HEK293 (cell line): ENCODE measurements around the gene DUSP6.

Experiments
- ATF2 ChIP-seq: fragments of 450-650 bp; formaldehyde crosslinking; IDR thresholded peaks from 2 replicates; pipeline ENCODE4 v1.5.1; 2016; ENCODE audit warnings: missing biosample characterization, missing genetic modification characterization, low read depth
- BCL11B ChIP-seq: fragments of 450-650 bp; formaldehyde crosslinking; IDR thresholded peaks from 2 replicates; pipeline ENCODE4 v1.5.1; 2016; ENCODE audit warnings: low read depth, missing biosample characterization, missing genetic modification characterization
- CTCF ChIP-seq: fragments of 450-650 bp; formaldehyde crosslinking; IDR thresholded peaks from 2 replicates; pipeline ENCODE4 v1.5.1; 2016; ENCODE audit warnings: missing biosample characterization, missing genetic modification characterization
- EGR2 ChIP-seq: fragments of 450-650 bp; formaldehyde crosslinking; IDR thresholded peaks from 2 replicates; pipeline ENCODE4 v1.5.1; 2016; ENCODE audit warnings: low read depth, missing biosample characterization, missing genetic modification characterization
- FEZF1 ChIP-seq: fragments of 450-650 bp; formaldehyde crosslinking; IDR thresholded peaks from 2 replicates; pipeline ENCODE4 v1.5.1; 2016; ENCODE audit warnings: missing biosample characterization, missing genetic modification characterization
- IKZF3 ChIP-seq: fragments of 450-650 bp; IDR thresholded peaks from 2 replicates; pipeline ENCODE4 v1.5.0; 2018; ENCODE audit warnings: missing biosample characterization, mild to moderate bottlenecking, missing genetic modification characterization, moderate library complexity
- KLF10 ChIP-seq: fragments of 450-650 bp; IDR thresholded peaks from 2 replicates; pipeline ENCODE4 v1.5.1; 2018; ENCODE audit warnings: missing biosample characterization, mild to moderate bottlenecking, missing genetic modification characterization
- KLF16 ChIP-seq: fragments of 450-650 bp; formaldehyde crosslinking; IDR thresholded peaks from 2 replicates; pipeline ENCODE4 v1.5.1; 2017; ENCODE audit warnings: missing biosample characterization, missing genetic modification characterization
- KLF9 ChIP-seq: fragments of 450-650 bp; formaldehyde crosslinking; IDR thresholded peaks from 2 replicates; pipeline ENCODE4 v1.5.1; 2016; ENCODE audit warnings: missing biosample characterization, missing genetic modification characterization, low read depth
- SP3 ChIP-seq: fragments of 450-650 bp; formaldehyde crosslinking; IDR thresholded peaks from 2 replicates; pipeline ENCODE4 v1.5.1; 2016; ENCODE audit warnings: missing biosample characterization, missing genetic modification characterization
- SP7 ChIP-seq: fragments of 450-650 bp; formaldehyde crosslinking; IDR thresholded peaks from 2 replicates; pipeline ENCODE4 v1.5.1; 2016; ENCODE audit warnings: missing biosample characterization, missing genetic modification characterization
- ZBTB1 ChIP-seq: fragments of 450-650 bp; formaldehyde crosslinking; IDR thresholded peaks from 2 replicates; pipeline ENCODE4 v1.5.1; 2016; ENCODE audit warnings: missing biosample characterization, missing genetic modification characterization
- ZBTB10 ChIP-seq: fragments of 450-650 bp; formaldehyde crosslinking; IDR thresholded peaks from 2 replicates; pipeline ENCODE4 v1.5.1; 2016; ENCODE audit warnings: missing biosample characterization, missing genetic modification characterization
- ZBTB11 ChIP-seq: fragments of 450-650 bp; formaldehyde crosslinking; conservative IDR thresholded peaks from 2 replicates; pipeline ENCODE4 v1.5.1; 2016; ENCODE audit warnings: low read depth, missing biosample characterization, missing genetic modification characterization
- ZBTB17 ChIP-seq: fragments of 450-650 bp; formaldehyde crosslinking; IDR thresholded peaks from 2 replicates; pipeline ENCODE4 v1.5.1; 2016; ENCODE audit warnings: missing biosample characterization, missing genetic modification characterization
- ZBTB26 ChIP-seq: fragments of 450-650 bp; formaldehyde crosslinking; optimal IDR thresholded peaks from 2 replicates; pipeline ENCODE3; 2016; ENCODE audit warnings: missing biosample characterization, mild to moderate bottlenecking, missing genetic modification characterization
- ZFP37 ChIP-seq: fragments of 450-650 bp; formaldehyde crosslinking; IDR thresholded peaks from 2 replicates; pipeline ENCODE4 v1.5.1; 2016; ENCODE audit warnings: missing biosample characterization, missing genetic modification characterization
- ZNF335 ChIP-seq: fragments of 450-650 bp; formaldehyde crosslinking; conservative IDR thresholded peaks from 2 replicates; pipeline ENCODE4 v1.5.1; 2016; ENCODE audit warnings: missing biosample characterization, missing genetic modification characterization
- ZNF561 ChIP-seq: fragments of 450-650 bp; IDR thresholded peaks from 2 replicates; pipeline ENCODE4 v1.5.1; 2018; ENCODE audit warnings: missing biosample characterization, missing genetic modification characterization, borderline replicate concordance
- ZNF596 ChIP-seq: fragments of 450-650 bp; IDR thresholded peaks from 2 replicates; pipeline ENCODE4 v1.5.0; 2018; ENCODE audit warnings: missing biosample characterization, mild to moderate bottlenecking, missing genetic modification characterization, moderate library complexity
- ZNF600 ChIP-seq: fragments of 450-650 bp; formaldehyde crosslinking; IDR thresholded peaks from 2 replicates; pipeline ENCODE4 v1.5.1; 2016; ENCODE audit warnings: missing biosample characterization, missing genetic modification characterization
- ZNF692 ChIP-seq: fragments of 450-650 bp; formaldehyde crosslinking; IDR thresholded peaks from 2 replicates; pipeline ENCODE4 v1.5.1; 2016; ENCODE audit warnings: missing biosample characterization, missing genetic modification characterization
- ZNF707 ChIP-seq: fragments of 450-650 bp; formaldehyde crosslinking; IDR thresholded peaks from 2 replicates; pipeline ENCODE4 v1.5.1; 2016; ENCODE audit warnings: missing biosample characterization, missing genetic modification characterization
- ZNF777 ChIP-seq: fragments of 450-650 bp; formaldehyde crosslinking; IDR thresholded peaks from 2 replicates; pipeline ENCODE4 v1.5.1; 2017; ENCODE audit warnings: missing biosample characterization, missing genetic modification characterization, borderline replicate concordance

The DUSP6 gene

GRCh38 chr12:89353823-89354611 lies 1.7 kb upstream of the DUSP6 start (continued):
- TF ChIP-seq ZBTB10 (tag by site-specific recombination) (peak; percentile 10; the same call in 1 of the 2 replicates), ZNF707 (tag by site-specific recombination) (no peak), ZBTB17 (peak; percentile 79), ZNF777 (tag by site-specific recombination) (peak; percentile 48; the same call in 1 of the 2 replicates), FEZF1 (tag by site-specific recombination) (peak; percentile 46; the same call in 1 of the 2 replicates), ZNF600 (peak; percentile 51; the same call in 1 of the 2 replicates), BCL11B (tag by site-specific recombination) (0 out of 2 replicates have a peak, but pooled peaks have one; percentile 27), SP3 (tag by site-specific recombination) (peak; percentile 65), KLF10 (tag by site-specific recombination) (0 out of 2 replicates have a peak, but pooled peaks have one; percentile 39), EGR2 (peak; percentile 97), ATF2 (tag by site-specific recombination) (no peak), ZFP37 (peak; percentile 48; the same call in 1 of the 2 replicates), KLF16 (tag by site-specific recombination) (peak; percentile 56), IKZF3 (tag by site-specific recombination) (0 out of 2 replicates have a peak, but pooled peaks have one; percentile 17), SP7 (peak; percentile 55; the same call in 1 of the 2 replicates), KLF9 (peak; percentile 78), ZNF561 (tag by site-specific recombination) (peak; percentile 77; the same call in 1 of the 2 replicates), ZBTB26 (tag by site-specific recombination) (peak; percentile 94), ZBTB1 (tag by site-specific recombination) (peak; percentile 52; the same call in 1 of the 2 replicates), ZNF596 (tag by site-specific recombination) (no peak), CTCF (tag by site-specific recombination) (no peak), ZNF335 (peak; percentile 95), ZBTB11 (peak; percentile 91), ZNF692 (0 out of 2 replicates have a peak, but pooled peaks have one; percentile 9)
